HG03045 (cell line): Measurements from ENCODE around the gene VAMP2.
A peak's percentile ranks its signal among the peaks of the same experiment; 100 is the strongest.

Experiments
- ATAC-seq: cut with Tn5 transposase; IDR thresholded peaks from one replicate; pipeline ENCODE4 v1.9.1; 2021; ENCODE audit warnings: mild to moderate bottlenecking, moderate library complexity; ENCODE audit not compliant: unreplicated experiment

The VAMP2 gene

GRCh38 chr17:8143581-8144400, 19.0 kb downstream of the VAMP2 start:
- no peak for ATAC-seq

GRCh38 chr17:8142887-8143580, 19.7 kb downstream of the VAMP2 start:
- ATAC-seq = no peak

- no peak for ATAC-seq
Measured at GRCh38 chr17:8142158-8142886, 20.4 kb downstream of the VAMP2 start.

GRCh38 chr17:8141741-8142140, 21.0 kb downstream of the VAMP2 start:
- ATAC-seq = no peak

- no peak for ATAC-seq
Measured at GRCh38 chr17:8141045-8141444, 21.7 kb downstream of the VAMP2 start.

GRCh38 chr17:8140065-8141029, 22.4 kb downstream of the VAMP2 start:
- no peak for ATAC-seq

GRCh38 chr17:8138672-8139371, 23.9 kb downstream of the VAMP2 start:
- ATAC-seq = peak; percentile 79

- ATAC-seq = no peak
Measured at GRCh38 chr17:8138374-8138671, 24.4 kb downstream of the VAMP2 start.

GRCh38 chr17:8137645-8138373, 24.9 kb downstream of the VAMP2 start:
- no peak for ATAC-seq

GRCh38 chr17:8133941-8134340, 28.8 kb downstream of the VAMP2 start:
- no peak for ATAC-seq

GRCh38 chr17:8133399-8133798, 29.3 kb downstream of the VAMP2 start:
- ATAC-seq = no peak

GRCh38 chr17:8131844-8132441, 30.8 kb downstream of the VAMP2 start:
- ATAC-seq = no peak

GRCh38 chr17:8128125-8128784, 34.5 kb downstream of the VAMP2 start:
- no peak for ATAC-seq

- ATAC-seq = no peak
Measured at GRCh38 chr17:8126491-8127066, 36.2 kb downstream of the VAMP2 start.

- ATAC-seq = no peak
Measured at GRCh38 chr17:8125947-8126490, 36.7 kb downstream of the VAMP2 start.

- no peak for ATAC-seq
Measured at GRCh38 chr17:8125154-8125946, 37.4 kb downstream of the VAMP2 start.
